ENCODE measurements around the gene SYNJ2. TPM values are rescaled to one million over a fixed set of nuclear protein-coding genes. Genes with fewer than 3 reads are reported as not detected.

SYNJ2 gene
- total RNA-seq, 4 donors from 2014 or later = 2.6 to 7.5 (median 5.5) TPM

- 94 to 98% methylated on average over 6 of the region's 6 CpGs for WGBS, 2 donors
- no peak for DNase-seq (ENCODE audit: low spot score in 2 of 2)
- intact Hi-C loops (cut with DNase I; ENCODE audit: low total_unique reads) = no loop called here
- H3K4me3 ChIP-seq (ENCODE audit: low read depth, poor library complexity, severe bottlenecking) = no peak overlapping the region
- no peak for TF ChIP-seq POLR2A (IDR thresholded peaks at IDR 0.05)
- TF ChIP-seq CTCF (IDR thresholded peaks at IDR 0.05) = no peak
Observed at GRCh38 chr6:158008864-158009113, 27.1 kb downstream of the SYNJ2 start.

GRCh38 chr6:158009114-158009891 is 27.6 kb downstream of the SYNJ2 start:
- H3K4me3 ChIP-seq (ENCODE audit: low read depth, poor library complexity, severe bottlenecking) = no peak overlapping the region
- no peak for DNase-seq (ENCODE audit: low spot score in 2 of 2)
- intact Hi-C loops (cut with DNase I; ENCODE audit: low total_unique reads) = no loop called here
- TF ChIP-seq POLR2A (IDR thresholded peaks at IDR 0.05) (no peak), CTCF (IDR thresholded peaks at IDR 0.05) (no peak)
- 29 to 45% methylated on average over 13 of the region's 13 CpGs for WGBS, 2 donors

- no peak for DNase-seq (ENCODE audit: low spot score in 2 of 2)
- WGBS, 2 donors = 95% methylated on average over 6 of the region's 6 CpGs
- no peak for TF ChIP-seq POLR2A (IDR thresholded peaks at IDR 0.05)
- TF ChIP-seq CTCF (IDR thresholded peaks at IDR 0.05) = no peak
- H3K4me3 ChIP-seq (ENCODE audit: low read depth, poor library complexity, severe bottlenecking) = no peak overlapping the region
- intact Hi-C loops (cut with DNase I; ENCODE audit: low total_unique reads) = no loop called here
Observed at GRCh38 chr6:158009935-158010585, 28.4 kb downstream of the SYNJ2 start.

GRCh38 chr6:158010591-158011477 is 29.2 kb downstream of the SYNJ2 start:
- no peak overlapping the region for H3K4me3 ChIP-seq (ENCODE audit: low read depth, poor library complexity, severe bottlenecking)
- no peak for TF ChIP-seq CTCF (IDR thresholded peaks at IDR 0.05)
- DNase-seq (ENCODE audit: low spot score in 2 of 2) = peak in 1 of 2 donors; percentile 31
- 95 to 96% methylated on average over 19 of the region's 19 CpGs for WGBS, 2 donors
- intact Hi-C loops (cut with DNase I; ENCODE audit: low total_unique reads) = no loop called here

- H3K4me3 ChIP-seq (ENCODE audit: low read depth, poor library complexity, severe bottlenecking) = no peak overlapping the region
- peak in 1 of 2 donors; percentile 48 for DNase-seq (ENCODE audit: low spot score in 2 of 2)
- no peak for TF ChIP-seq POLR2A (IDR thresholded peaks at IDR 0.05)
- no peak for TF ChIP-seq CTCF (IDR thresholded peaks at IDR 0.05)
- intact Hi-C loops (cut with DNase I; ENCODE audit: low total_unique reads) = no loop called here
- WGBS, 2 donors = 75 to 77% methylated on average over 6 of the region's 6 CpGs
Observed at GRCh38 chr6:158011478-158011920, 29.8 kb downstream of the SYNJ2 start.
